GM12875 (cell line): Measurements from ENCODE around the gene FLT1.

Experiments
- H3K4me3 ChIP-seq: one replicate; pipeline ENCODE4 v1.5.1; 2011; ENCODE audit warnings: low read depth, low read length, control low read depth
- CTCF ChIP-seq: IDR thresholded peaks from 2 replicates; pipeline ENCODE4 v1.5.1; 2011; ENCODE audit warnings: low read depth, mild to moderate bottlenecking, control low read depth, inconsistent platforms, low read length, moderate library complexity, borderline replicate concordance; ENCODE audit not compliant: insufficient read depth

The FLT1 gene

GRCh38 chr13:28408863-28409262 is 86.1 kb downstream of the FLT1 start:
- no peak for TF ChIP-seq CTCF
- no peak overlapping the region for H3K4me3 ChIP-seq

GRCh38 chr13:28408235-28408848 is 86.6 kb downstream of the FLT1 start:
- peak overlapping the region; percentile 2 for H3K4me3 ChIP-seq
- TF ChIP-seq CTCF, result no peak

- H3K4me3 ChIP-seq, result no peak overlapping the region
- no peak for TF ChIP-seq CTCF
These were observed 88.1 kb downstream of the FLT1 start for GRCh38 chr13:28406733-28407266.

- no peak for TF ChIP-seq CTCF
- H3K4me3 ChIP-seq, result no peak overlapping the region
These were observed 92.9 kb downstream of the FLT1 start for GRCh38 chr13:28402057-28402381.

GRCh38 chr13:28401303-28402056 is 93.4 kb downstream of the FLT1 start:
- no peak for TF ChIP-seq CTCF
- no peak overlapping the region for H3K4me3 ChIP-seq

- TF ChIP-seq CTCF, result no peak
- H3K4me3 ChIP-seq, result no peak overlapping the region
These were observed 98.9 kb downstream of the FLT1 start for GRCh38 chr13:28396053-28396452.

- no peak overlapping the region for H3K4me3 ChIP-seq
- TF ChIP-seq CTCF, result no peak
These were observed 100.5 kb downstream of the FLT1 start for GRCh38 chr13:28394422-28394821.
